ENCODE data around the gene GGTLC2.
A peak's percentile ranks its signal among the peaks of the same experiment; 100 is the strongest.

GGTLC2 gene

DNA sequence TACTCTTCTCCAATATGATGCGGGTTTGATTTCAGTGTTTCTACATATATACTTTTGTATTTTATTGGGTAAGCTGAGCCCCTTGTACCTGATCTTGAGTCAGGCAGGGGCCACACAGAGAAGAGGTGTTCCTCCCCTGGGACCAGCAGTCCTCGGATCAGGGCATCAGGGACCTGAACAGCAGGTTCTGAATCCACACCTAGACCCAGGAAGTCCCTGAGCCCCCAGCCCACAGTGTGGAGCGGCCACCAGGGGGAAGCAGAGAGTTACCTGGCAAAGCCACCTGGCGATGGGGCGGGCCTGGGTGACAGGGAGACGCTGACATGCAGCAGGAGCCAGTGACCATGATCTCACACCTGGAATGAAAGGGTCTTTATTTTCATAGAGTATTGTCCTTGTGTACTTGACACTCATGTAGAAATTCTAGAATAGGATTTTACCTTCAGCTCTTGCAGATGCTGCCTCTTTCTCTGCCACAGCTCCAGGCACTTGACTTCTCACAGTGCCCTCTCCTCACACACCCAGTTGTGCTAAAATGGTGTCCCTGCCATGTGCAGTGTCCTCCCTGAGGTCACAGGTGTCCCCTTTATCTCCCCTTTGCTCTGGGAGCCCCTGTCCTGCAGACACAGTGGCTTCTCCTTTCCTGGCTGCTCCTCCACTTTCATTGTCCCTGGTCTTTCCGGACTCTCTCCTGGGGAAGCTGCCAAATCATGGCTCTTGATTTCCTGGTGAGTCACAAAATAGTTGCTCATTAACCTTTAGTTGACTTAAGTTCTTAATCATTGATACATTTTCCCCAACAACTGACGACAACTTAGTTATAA is 48.5 kb downstream of the GGTLC2 start:
- peak; percentile 67 for DNase-seq

DNA sequence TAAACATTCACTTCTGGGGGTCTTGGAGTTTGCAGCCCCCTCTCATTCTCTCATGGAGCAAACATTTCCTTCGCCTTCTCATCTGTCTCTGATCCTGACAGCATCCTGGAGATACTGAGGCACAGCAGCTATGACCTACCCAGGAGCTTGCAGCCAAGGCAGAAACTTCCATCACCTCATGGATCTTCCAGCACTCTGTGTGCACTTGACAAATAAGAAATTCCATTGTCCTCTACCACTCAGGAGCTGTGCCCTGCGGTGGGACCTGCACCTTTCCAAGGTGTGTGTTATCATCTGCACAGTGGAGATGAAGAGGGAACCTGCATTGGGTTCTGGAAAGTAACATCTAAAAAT is 49.1 kb downstream of the GGTLC2 start:
- no peak for DNase-seq

DNA sequence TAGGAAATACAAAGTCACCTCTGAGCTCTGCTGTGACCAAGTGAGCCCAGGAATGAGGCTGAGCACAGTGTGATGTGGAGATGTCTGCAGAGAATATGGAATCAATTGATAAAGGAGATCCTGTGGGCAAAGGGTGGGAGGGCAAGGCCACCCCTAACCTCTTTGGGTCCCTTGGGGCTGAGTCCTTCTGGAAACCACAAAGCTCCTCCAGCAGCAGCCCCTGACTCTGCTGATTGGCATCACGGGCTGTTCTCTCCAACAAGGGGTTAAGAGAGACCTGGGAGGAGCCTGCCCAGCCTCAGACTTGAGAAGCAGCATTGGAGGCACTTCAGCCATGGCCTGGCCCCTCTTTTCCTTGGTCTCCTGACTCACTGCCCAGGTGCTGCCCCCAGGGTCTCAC is 49.7 kb downstream of the GGTLC2 start:
- DNase-seq = no peak

DNA sequence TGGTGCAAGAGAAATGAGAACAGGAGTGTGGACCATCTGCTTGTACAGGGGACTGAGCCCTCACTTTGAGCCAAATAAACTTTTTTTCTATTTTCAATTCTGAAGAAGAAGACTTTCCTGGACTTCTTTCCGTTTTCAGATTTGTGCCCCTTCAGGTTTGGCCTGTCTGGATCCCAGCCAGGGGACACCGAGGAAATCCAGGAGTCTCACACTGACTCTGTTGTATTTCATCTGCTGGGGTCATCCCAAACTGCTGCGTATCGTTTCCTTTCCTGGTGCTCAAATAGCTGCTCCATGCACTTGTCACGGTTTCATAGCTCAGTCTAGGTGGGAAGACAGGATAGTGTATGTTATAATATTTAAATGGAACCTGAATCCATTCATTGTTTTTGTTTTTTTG is 51.7 kb downstream of the GGTLC2 start:
- no peak for DNase-seq
